Measurements from ENCODE around the gene ARHGAP26. TPM values are rescaled to one million over a fixed set of nuclear protein-coding genes. Genes with fewer than 3 reads are reported as not detected.

ARHGAP26 gene
- total RNA-seq, 2 donors from 2014 or later = 21.3 to 22.7 TPM

DNA sequence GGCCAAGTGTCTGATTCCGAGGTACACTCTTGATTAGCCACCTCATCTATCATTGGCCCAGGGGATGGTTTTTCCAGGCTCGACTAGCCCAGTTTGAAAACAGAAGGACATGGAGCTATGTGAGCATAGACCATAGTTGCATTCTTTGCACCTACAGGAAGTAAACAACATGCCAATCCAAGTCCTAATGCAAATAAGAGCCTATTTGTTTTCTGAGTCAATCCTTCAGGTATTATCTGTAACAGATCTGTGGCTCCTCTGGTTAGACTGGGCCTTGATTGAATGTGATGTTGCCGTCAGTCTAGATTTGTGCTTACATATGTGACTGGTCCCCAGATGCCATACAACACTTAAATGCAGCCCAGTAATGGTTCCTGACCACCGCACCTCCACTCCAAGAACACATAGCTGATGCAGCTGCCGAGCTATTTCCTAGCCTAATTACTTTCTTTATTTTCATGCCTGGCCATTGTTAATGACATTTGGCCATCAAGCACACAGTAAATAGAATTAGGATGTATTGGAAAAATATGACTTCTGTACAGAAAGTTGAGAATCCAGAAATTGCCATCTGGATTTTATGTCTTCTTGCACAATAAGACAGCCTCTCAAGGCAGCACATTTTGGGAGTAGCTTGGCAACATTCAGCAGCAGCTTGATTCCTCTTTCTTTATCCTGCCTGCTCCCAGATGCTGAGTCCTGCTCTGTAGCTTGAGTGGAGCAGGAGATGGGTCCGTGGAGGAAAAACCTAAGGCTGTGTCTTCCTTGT lies 29.5 kb upstream of the ARHGAP26 start:
- DNase-seq (no peak), ATAC-seq (no peak)
- H3K9me3 ChIP-seq (ENCODE audit: control insufficient read depth, low read length, poor library complexity, severe bottlenecking) = no peaks in the 10 kb centered on the region
- Mint-ChIP-seq H3K4me1 (peaks cover 2% of the 10 kb centered on the region), H3K27me3 (peaks cover 52% of the 10 kb centered on the region), H3K27ac (no peak overlapping the region), H3K36me3 (ENCODE audit: low read depth) (peaks cover 2% of the 10 kb centered on the region), H3K4me3 (no peak overlapping the region)

DNA sequence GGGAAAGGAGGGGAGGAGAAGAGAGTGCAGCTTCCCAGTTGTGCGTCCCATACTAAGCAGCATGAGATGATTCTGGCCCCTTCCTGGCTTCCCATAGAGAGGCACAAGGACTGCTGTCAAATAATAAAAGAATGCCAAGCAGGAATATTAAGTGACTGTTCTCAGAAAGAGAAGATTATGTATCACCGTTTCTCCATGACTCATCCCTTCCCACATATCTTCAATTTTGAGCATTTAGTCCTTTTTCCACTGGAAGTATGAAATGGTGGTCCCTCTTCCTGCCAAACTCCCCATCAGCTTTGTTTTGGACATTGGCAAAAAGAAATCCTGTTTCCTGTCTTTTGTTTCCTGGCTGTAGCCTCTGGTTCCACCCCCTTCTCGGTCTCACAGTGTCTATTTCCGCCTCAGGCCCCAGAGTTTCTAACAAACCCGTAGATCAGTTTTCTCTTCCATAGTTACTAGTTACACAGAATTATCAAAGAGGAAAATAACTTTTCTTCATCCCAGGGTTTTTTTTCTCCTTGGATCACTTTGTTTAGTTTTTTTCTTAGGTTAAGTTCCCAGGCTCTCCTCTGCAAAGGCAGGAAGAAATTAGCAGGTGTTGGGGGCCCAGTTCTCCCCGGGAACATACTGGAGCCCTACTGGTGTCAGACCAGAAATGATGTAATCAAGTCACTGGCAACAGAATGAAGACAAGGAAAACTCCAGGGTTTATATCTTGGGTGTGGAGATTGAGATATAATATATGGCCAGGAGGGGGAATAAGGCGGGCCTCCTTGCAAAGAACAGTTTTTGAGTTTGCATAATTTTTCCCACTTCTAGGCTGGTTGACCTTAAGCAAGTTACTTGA lies 26.4 kb upstream of the ARHGAP26 start:
- DNase-seq (no peak), ATAC-seq (no peak)
- peaks cover 2% of the 10 kb centered on the region for H3K36me3 Mint-ChIP-seq (ENCODE audit: low read depth)
- H3K9me3 ChIP-seq (ENCODE audit: control insufficient read depth, low read length, poor library complexity, severe bottlenecking) = no peaks in the 10 kb centered on the region
- no peak overlapping the region for H3K4me3 Mint-ChIP-seq
- no peak overlapping the region for H3K27ac Mint-ChIP-seq
- H3K27me3 Mint-ChIP-seq = peaks cover 42% of the 10 kb centered on the region
- no peaks in the 10 kb centered on the region for H3K4me1 Mint-ChIP-seq

DNA sequence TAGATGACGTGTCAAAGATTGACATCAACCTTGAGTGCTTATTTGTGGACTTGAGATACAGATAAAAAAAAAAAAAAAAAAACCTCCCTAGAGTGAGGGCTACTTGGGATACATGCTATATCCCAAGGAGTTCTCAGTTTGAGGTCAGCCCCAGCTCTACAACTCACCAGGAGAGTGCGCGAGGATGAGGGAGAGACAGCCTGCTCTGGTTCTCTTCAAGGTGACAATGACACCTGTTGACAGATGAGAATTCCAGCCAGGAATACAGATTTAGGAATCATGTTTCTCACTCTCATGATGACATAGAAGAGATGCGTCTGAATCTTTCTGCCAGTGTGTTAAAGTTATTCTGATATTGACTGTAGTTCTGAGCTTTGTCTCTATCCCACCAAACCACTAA lies 24.9 kb upstream of the ARHGAP26 start:
- Mint-ChIP-seq H3K27ac (no peak overlapping the region), H3K4me3 (no peak overlapping the region), H3K36me3 (ENCODE audit: low read depth) (no peaks in the 10 kb centered on the region), H3K4me1 (peaks cover 4% of the 10 kb centered on the region), H3K27me3 (peaks cover 31% of the 10 kb centered on the region)
- no peaks in the 10 kb centered on the region for H3K9me3 ChIP-seq (ENCODE audit: control insufficient read depth, low read length, poor library complexity, severe bottlenecking)
- DNase-seq = no peak
- no peak for ATAC-seq

DNA sequence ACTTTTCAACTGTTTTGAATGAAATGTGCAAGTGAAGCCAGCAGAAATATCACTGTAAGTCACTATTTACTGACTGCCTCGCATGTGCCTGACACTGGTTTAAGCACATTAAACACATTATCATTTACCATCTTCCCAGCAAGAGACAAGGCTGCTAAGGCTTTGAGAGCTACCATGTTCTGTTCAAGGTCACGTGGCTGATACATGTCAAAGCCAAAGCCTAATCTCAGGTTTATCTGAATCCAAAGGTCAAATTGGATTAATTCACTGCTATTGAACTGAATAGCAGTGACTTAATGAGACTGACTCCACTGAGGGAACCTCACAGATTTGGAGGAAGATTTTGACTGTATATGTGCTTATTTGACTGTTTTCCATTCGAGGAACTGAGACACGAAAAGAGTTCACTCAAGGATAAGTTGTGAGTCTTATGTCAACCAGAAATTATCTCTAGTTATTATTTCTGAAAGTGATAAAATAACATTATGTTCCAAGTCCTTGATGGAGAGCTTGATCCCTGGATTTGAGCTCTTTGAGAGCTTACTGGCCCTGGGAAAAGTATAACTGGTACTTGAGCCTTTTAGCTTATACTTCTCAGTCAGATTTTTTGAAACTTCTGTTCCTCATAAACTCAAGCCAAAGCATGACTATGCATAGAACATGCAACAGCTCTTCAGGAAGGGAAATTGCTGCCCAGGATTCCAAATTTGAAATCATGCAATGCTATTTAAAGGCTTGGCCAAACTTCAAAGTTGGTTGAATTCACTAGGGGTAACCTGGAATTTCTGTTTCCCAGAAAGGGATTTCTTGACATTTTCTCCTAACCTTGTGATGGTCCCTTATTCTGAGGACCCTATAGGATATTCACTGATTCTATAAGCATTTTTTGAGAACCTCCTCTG lies 23.4 kb upstream of the ARHGAP26 start:
- no peak for ATAC-seq
- no peak overlapping the region for H3K27ac Mint-ChIP-seq
- H3K4me3 Mint-ChIP-seq = no peak overlapping the region

DNA sequence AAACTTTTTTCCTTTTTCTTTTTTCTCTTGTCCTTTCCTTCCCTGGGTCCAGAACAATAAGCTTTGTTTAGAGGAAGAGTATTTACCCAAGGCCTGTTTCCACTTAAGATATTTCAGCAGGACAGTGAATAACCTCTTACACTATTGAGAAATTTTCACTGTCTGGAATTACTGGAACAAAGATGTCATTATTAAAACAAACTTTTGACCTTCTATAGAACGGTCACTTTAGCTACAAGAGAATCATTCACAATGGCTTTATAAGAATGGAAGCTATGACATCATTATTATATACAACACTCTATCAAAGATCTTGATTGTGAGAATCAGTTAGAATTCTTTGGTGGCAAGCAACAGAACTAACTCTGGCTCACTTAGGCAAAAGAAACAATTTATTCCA lies 22.0 kb upstream of the ARHGAP26 start:
- Mint-ChIP-seq H3K4me1 (peaks cover 4% of the 10 kb centered on the region), H3K27ac (no peak overlapping the region), H3K27me3 (peaks cover 18% of the 10 kb centered on the region), H3K36me3 (ENCODE audit: low read depth) (no peaks in the 10 kb centered on the region), H3K4me3 (no peak overlapping the region)
- ATAC-seq (no peak), DNase-seq (no peak)
- H3K9me3 ChIP-seq (ENCODE audit: control insufficient read depth, low read length, poor library complexity, severe bottlenecking) = no peaks in the 10 kb centered on the region

More for the DNA sequence above, 23.4 kb upstream of the ARHGAP26 start:
- no peak for DNase-seq
- H3K36me3 Mint-ChIP-seq (ENCODE audit: low read depth) = no peaks in the 10 kb centered on the region
- no peaks in the 10 kb centered on the region for H3K9me3 ChIP-seq (ENCODE audit: control insufficient read depth, low read length, poor library complexity, severe bottlenecking)
- peaks cover 4% of the 10 kb centered on the region for H3K4me1 Mint-ChIP-seq
- H3K27me3 Mint-ChIP-seq = peaks cover 23% of the 10 kb centered on the region

DNA sequence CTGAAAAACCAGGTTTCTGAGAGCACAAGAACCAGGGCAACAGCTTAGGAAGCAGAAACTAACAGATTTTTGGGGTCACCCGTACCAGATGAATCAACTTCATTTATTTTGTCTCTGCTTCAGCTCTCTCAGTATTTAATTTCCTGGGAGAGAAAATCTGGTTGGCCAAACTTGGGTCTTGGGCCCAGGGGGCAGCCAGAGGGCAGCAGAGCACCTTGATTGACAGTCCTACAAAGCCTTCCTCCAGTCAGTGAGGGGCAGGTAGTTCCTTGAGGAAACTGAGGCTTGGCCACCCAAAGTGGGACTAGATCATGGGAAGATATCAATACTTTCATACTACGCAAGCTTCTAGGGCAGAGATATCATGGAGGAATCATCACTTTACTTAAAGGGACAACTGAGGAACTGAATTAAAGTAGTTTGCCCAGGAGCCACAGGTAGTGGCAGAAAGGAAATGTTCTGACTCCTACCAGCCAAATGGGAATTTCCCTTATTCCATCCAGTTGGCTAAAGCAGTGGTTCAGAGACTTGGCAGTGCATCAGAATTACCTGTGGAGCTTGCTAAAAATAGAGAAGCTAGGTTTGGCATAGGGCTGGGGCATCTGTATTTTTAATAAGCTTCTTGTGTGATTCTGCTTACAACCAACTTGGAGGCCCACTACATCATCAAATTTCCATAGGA lies 21.5 kb upstream of the ARHGAP26 start:
- peaks cover 4% of the 10 kb centered on the region for H3K4me1 Mint-ChIP-seq
- no peak overlapping the region for H3K4me3 Mint-ChIP-seq
- DNase-seq = peak; percentile 12 to 26 (median 21)
- no peak overlapping the region for H3K27ac Mint-ChIP-seq
- peak; percentile 44 for ATAC-seq
- H3K9me3 ChIP-seq (ENCODE audit: control insufficient read depth, low read length, poor library complexity, severe bottlenecking) = no peaks in the 10 kb centered on the region
- H3K36me3 Mint-ChIP-seq (ENCODE audit: low read depth) = no peaks in the 10 kb centered on the region
- peaks cover 17% of the 10 kb centered on the region for H3K27me3 Mint-ChIP-seq

DNA sequence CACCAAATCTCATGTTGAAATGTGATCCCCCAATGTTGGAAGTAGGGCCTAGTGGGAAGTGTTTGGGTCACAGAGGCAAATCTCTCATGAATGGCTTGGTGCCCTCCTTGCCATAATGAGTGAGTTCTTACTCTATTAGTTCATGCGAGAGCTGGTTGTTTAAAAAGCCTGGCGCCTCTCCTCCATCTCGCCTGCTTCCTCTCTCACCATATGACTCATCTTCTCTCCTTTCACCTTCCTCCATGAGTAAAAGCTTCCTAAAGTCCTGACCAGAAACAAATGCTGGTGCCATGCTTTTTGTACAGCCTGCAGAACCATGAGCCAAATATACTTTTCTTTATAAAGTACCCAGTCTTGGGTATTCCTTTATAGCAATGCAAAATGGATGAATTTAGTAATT lies 20.9 kb upstream of the ARHGAP26 start:
- no peak overlapping the region for H3K27ac Mint-ChIP-seq
- H3K27me3 Mint-ChIP-seq = peaks cover 11% of the 10 kb centered on the region
- H3K9me3 ChIP-seq (ENCODE audit: control insufficient read depth, low read length, poor library complexity, severe bottlenecking) = no peaks in the 10 kb centered on the region
- peaks cover 4% of the 10 kb centered on the region for H3K4me1 Mint-ChIP-seq
- no peak overlapping the region for H3K4me3 Mint-ChIP-seq
- DNase-seq (no peak), ATAC-seq (no peak)
- no peaks in the 10 kb centered on the region for H3K36me3 Mint-ChIP-seq (ENCODE audit: low read depth)

DNA sequence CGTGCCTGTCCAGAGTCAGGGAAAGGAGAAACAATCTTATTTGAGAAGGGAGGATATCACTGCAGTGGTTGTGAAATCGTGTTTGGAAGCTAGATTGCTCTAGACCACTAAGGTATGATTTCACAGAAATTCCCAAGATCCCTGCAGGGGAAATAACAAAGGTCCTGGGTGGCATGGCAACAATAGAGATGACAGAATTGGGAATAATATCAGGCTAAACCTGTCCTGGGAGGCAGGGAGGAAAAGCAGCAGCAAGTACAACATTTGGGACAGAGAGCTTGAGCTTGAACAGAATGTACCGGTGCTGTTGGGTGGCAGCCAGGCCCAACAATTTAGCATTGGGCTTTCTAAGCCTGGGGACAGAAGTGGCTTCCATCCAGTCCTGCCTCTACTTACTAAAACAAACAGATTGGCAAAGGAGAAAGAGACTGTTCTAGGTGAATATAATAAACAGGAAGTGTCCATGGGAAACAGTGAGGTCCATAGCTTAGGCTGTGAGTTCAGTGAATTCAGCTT lies 17.0 kb upstream of the ARHGAP26 start:
- Mint-ChIP-seq H3K27me3 (peaks cover 18% of the 10 kb centered on the region), H3K4me3 (no peak overlapping the region), H3K36me3 (ENCODE audit: low read depth) (peaks cover 4% of the 10 kb centered on the region), H3K27ac (no peak overlapping the region), H3K4me1 (peaks cover 4% of the 10 kb centered on the region)
- ATAC-seq (no peak), DNase-seq (no peak)
- no peaks in the 10 kb centered on the region for H3K9me3 ChIP-seq (ENCODE audit: control insufficient read depth, low read length, poor library complexity, severe bottlenecking)

DNA sequence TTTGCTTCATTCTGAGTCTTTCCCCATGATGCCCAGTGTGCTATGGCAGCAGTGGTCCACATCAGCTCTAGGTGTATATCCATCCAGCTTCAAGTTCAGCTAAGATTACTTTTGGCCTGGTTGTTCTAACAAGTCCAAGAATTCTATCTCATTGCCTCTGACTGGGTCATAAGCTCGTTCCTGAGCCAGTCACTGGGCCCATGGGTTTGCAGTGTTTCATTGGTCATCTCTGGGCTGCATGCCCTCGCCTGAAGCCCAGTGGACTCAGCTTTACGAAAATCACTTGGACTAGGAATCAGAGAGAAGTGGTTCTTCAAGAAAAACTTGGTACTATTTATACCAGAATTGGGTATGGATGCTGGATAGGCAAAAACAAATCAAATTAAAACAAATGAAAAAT lies 16.1 kb upstream of the ARHGAP26 start:
- Mint-ChIP-seq H3K27ac (no peak overlapping the region), H3K4me3 (no peak overlapping the region), H3K4me1 (peaks cover 4% of the 10 kb centered on the region), H3K36me3 (ENCODE audit: low read depth) (peaks cover 4% of the 10 kb centered on the region), H3K27me3 (peaks cover 18% of the 10 kb centered on the region)
- DNase-seq (no peak), ATAC-seq (no peak)
- H3K9me3 ChIP-seq (ENCODE audit: control insufficient read depth, low read length, poor library complexity, severe bottlenecking) = no peaks in the 10 kb centered on the region

DNA sequence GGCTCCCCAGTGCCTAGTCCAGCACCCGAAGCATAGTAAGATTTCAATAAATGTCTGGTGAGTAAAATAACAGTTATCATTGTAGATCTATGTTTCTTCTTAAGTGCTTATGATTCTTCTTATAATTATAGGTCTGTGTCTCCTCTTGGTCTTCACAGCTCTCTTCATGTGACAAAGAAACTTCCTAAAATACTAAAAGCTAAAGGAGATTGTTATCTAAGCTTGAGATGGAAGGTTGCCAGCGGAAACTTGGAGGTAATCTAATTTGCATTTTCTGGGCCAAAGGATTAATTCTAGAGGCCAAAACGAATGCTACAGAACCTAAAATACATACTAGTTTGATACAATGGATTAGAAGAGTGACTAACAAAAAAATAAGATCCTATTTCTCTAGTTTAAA lies 13.6 kb upstream of the ARHGAP26 start:
- H3K4me3 Mint-ChIP-seq = no peak overlapping the region

DNA sequence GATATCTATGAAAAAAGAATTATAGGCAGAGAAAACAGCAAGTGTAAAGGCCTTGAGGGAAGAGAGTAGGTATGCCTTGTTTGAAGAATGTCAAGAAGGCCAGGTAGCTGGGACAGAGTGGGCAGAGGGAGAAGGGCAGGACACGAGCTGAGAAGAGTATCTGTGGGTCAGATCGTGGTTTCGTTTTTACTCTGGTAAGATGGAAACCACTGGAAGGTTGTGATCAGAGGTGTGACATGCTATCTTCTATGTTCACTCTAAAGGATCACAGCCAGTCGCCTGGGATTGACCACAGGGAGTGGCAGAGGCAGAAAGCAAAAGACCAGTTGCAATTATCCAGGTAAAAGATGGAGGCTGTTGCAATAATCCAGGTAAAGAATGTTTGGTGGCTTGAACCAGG lies 12.6 kb upstream of the ARHGAP26 start:
- peaks cover 24% of the 10 kb centered on the region for H3K27me3 Mint-ChIP-seq
- no peaks in the 10 kb centered on the region for H3K4me1 Mint-ChIP-seq
- peaks cover 6% of the 10 kb centered on the region for H3K36me3 Mint-ChIP-seq (ENCODE audit: low read depth)
- no peak overlapping the region for H3K27ac Mint-ChIP-seq
- no peak for DNase-seq
- no peak for ATAC-seq
- H3K4me3 Mint-ChIP-seq = no peak overlapping the region
- no peaks in the 10 kb centered on the region for H3K9me3 ChIP-seq (ENCODE audit: control insufficient read depth, low read length, poor library complexity, severe bottlenecking)

More for the DNA sequence above, 13.6 kb upstream of the ARHGAP26 start:
- no peak overlapping the region for H3K27ac Mint-ChIP-seq
- H3K9me3 ChIP-seq (ENCODE audit: control insufficient read depth, low read length, poor library complexity, severe bottlenecking) = no peaks in the 10 kb centered on the region
- peaks cover 4% of the 10 kb centered on the region for H3K36me3 Mint-ChIP-seq (ENCODE audit: low read depth)
- DNase-seq (no peak), ATAC-seq (no peak)
- H3K27me3 Mint-ChIP-seq = peaks cover 18% of the 10 kb centered on the region
- H3K4me1 Mint-ChIP-seq = no peaks in the 10 kb centered on the region

DNA sequence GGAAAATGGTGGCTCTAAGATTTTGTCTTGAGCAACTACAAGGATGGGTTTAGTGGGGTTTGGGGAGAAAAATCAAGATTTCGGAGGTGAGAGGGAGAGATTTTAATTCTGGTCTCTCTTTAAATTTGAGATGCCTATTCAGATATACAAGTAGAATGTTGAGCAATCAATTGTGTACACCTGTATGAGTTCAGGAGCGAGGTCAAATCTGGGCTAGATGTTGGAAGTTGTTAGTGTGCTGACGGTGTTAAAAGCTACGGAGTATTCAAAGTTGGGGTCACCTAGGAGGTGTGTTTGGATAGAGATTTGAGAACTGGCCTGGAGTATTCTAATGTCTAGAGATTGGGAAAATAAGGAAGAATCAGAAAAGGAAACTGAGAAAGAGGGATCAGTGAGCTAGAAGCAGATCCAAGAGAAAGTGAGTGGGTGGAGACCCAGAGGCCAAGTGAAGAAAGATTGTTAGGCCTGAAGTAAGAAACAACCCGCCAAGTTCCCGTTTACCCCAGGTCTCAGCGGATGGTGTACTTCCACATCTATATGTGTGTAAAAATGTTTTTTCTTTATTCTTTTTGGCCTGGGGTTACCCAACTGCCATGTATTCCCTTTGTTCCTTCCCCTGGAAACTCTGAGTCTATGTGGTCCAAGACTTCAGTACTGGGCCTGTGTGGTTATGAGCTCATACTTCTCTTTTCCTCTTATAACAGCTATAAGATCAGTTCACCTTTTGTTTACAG lies 11.9 kb upstream of the ARHGAP26 start:
- Mint-ChIP-seq H3K4me1 (no peaks in the 10 kb centered on the region), H3K4me3 (no peak overlapping the region), H3K27ac (no peak overlapping the region), H3K27me3 (peaks cover 19% of the 10 kb centered on the region), H3K36me3 (ENCODE audit: low read depth) (peaks cover 6% of the 10 kb centered on the region)
- H3K9me3 ChIP-seq (ENCODE audit: control insufficient read depth, low read length, poor library complexity, severe bottlenecking) = no peaks in the 10 kb centered on the region
- DNase-seq (no peak), ATAC-seq (no peak)
